HG03442 (cell line): ENCODE measurements around the gene PDE11A.

Source experiments
- ATAC-seq: cut with Tn5 transposase; IDR thresholded peaks from one replicate; pipeline ENCODE4 v1.9.1; 2021; ENCODE audit warnings: mild to moderate bottlenecking, moderate library complexity; ENCODE audit not compliant: unreplicated experiment

PDE11A gene

GRCh38 chr2:177708660-177709444 lies 363.7 kb downstream of the PDE11A start:
- no peak for ATAC-seq

DNA sequence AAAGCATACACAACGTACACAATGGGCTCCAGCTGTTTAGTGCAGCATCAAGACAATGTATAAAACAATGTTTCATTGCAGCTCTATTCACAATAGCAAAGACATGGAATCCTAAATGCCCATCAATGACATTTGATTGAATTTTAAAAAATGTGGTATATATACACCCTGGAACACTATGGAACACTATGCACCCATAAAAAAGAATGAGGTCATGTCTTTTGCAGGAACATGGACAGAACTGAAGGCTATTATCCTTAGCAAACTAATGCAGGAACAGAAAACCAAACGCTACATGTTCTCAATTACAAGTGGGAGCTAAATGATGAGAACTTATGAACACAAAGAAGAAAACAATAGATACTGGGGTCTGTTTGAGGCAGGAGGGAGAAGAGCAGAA lies 364.5 kb downstream of the PDE11A start:
- no peak for ATAC-seq

GRCh38 chr2:177705511-177706173 lies 366.9 kb downstream of the PDE11A start:
- no peak for ATAC-seq

DNA sequence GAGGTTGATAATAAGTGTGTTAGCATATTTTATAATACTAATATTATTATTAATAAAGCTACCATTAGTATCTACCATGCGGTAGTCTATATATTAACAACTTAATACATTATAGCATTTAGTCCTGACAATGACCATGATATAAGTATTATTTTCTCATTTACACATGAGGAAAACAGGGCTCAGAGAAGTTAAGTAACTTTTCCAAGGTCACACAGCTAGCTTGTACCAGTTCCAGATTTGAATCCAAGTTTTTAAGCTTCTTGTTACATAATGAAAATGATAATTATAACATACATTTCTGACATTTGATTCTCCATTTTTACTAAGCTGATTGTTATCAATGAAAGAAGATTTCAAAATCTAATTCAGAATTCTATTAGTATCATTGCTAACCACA lies 369.4 kb downstream of the PDE11A start:
- no peak for ATAC-seq

GRCh38 chr2:177698281-177698680 lies 374.3 kb downstream of the PDE11A start:
- ATAC-seq: no peak

GRCh38 chr2:177694348-177694747 lies 378.2 kb downstream of the PDE11A start:
- ATAC-seq: no peak

GRCh38 chr2:177693658-177694339 lies 378.8 kb downstream of the PDE11A start:
- no peak for ATAC-seq

GRCh38 chr2:177692783-177693269 lies 379.8 kb downstream of the PDE11A start:
- no peak for ATAC-seq

DNA sequence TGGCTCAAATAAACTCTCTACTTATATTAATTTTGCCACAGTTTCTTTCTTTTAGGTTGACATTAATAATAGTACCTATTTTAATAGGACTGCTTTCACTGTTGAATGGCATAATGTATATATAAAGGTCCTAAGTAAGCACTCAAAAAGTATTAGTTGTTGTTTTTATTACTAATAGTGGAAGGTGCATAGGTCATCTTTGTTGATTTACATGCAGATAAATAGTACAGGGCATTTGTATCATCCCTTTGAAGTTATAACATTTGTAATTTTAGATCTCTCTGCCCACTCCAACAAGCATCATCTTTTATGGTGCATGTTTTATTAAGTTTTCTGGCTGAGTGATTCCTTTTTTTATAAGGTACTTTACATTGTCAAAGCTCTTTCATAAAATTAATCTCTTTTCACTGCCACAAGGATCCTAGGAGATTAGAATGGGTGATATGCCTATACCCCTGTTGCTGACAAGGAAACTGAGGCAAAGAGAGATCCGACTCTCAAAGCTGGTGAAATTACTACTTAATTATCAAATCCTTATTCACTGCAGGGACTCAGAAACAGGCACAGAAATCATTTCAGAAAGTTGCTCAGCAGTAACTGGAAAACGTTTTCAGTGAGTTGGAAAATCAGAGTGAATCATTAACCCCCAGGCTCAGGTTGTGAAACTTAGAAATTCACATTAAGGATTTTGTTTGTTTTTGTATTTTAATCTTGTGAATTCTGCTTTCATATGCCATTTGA lies 380.4 kb downstream of the PDE11A start:
- no peak for ATAC-seq

DNA sequence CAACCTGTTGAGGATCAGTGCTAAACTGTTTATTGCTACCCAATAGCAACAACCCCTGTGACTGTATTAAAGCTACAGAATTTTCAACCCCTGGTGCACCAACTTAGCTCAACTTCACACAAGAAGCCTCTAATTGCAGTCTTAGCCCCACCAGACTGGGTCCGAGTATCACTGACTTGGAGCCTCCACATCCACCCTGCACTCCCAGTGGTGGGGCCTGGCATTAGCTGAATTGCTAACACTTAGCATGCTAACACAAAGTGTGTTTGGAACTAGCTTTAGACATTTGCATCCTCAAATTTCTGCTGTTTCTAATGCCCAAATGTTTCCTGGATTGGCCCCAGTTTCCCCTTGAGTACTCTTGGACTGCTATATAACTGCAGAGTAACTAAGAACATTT lies 381.4 kb downstream of the PDE11A start:
- ATAC-seq: no peak

DNA sequence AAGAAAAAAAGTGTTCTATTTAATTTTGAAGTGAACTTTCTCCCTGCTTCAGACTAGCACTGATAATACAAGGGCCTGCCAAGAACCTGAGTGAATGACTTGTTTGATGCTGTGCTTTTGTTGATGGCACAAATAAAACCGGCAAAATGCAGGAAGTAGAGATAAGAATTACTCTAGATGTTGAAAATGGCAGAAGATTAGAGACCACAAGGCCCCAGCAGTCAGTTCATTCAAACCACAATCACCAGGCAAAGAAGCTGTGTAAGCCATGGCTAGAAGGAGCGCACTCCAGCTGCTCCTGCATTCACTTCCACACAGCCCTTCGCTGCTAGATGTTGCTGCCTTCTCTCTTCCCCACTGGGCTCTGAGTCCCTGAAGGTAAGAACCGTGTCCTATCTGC lies 383.0 kb downstream of the PDE11A start:
- no peak for ATAC-seq

DNA sequence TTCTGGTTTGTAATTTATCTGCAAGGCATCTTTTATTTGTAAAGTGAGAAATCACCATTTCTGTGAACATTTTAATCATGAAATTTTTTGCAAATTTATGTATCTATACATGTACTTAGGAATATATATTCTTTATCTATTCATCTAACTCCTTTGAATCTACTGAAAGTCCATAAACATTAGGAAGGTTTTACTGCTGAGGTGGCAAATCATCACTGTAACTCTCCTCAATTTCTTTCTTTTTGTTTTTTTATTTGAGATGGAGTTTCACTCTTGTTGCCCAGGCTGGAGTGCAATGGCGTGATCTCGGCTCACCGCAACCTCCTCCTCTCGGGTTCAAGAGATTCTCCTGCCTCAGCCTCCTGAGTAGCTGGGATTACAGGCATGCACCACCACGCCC lies 383.7 kb downstream of the PDE11A start:
- no peak for ATAC-seq

- ATAC-seq: no peak
These were observed 388.9 kb downstream of the PDE11A start for GRCh38 chr2:177683661-177684069.

- ATAC-seq: no peak
These were observed 389.5 kb downstream of the PDE11A start for GRCh38 chr2:177682836-177683660.

- no peak for ATAC-seq
These were observed 390.6 kb downstream of the PDE11A start for GRCh38 chr2:177682006-177682405.

DNA sequence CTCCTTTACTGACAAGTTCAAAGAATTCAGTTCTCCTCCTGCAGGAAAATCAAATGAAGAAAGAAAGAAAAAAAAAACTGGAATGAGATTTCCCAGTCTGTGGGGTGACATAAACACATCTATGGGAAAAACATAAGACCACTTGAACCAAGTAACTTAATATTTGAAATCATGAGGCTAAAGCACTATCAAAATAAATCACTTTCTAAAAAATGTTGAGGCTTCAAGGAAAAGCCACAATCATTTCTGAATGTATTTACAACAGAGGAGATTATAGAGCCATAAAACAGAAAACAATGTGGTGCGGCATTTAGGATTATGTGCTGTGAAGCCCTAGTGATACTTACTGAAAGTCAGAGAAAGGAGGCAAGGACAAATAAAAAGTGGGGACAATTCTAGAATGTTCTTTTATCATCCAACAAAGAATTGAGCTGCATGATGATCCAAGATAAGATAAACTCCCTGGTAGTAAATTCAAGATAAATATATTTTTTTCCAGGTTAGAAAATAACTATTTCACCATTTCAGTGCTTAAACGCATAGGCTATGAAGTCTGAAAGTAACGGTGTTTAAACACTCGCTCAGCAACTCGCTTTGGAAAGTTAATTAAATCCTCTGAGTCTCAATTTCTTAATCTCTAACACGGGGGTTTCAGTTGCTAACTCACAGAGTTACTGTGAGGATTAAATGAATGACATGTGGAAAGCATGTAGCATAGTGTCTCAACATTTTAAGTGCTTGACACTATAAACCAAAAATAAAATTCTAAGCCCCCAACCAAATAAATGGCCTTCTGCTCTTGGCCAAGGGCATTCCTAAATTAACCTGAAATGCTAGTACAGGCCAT lies 391.5 kb downstream of the PDE11A start:
- ATAC-seq: no peak

- no peak for ATAC-seq
These were observed 392.7 kb downstream of the PDE11A start for GRCh38 chr2:177679611-177680605.

DNA sequence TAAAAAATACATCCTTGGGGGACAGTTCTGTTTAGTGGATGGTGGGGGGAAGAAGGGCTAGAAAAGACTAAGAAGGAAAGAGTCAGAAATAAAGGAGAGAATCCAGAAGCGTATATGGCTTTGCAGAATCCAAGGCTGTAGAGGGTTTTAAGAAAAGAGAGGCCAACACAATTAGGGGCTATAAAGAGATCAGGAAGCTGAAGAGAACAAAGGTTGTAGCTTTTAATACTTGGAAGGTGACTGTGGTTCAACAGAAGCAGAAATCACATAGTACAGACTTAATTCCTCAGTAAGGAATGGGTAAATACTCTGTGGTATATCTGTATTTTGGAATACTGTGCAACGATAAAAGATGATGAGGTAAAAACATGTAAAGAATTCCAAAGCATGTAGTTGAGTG lies 393.6 kb downstream of the PDE11A start:
- no peak for ATAC-seq
